GM21737 (cell line): ENCODE measurements around the gene KNSTRN.

Experiments
- ATAC-seq: cut with Tn5 transposase; IDR thresholded peaks from one replicate; pipeline ENCODE4 v1.9.1; 2021; ENCODE audit warnings: mild to moderate bottlenecking, moderate library complexity; ENCODE audit not compliant: unreplicated experiment

The KNSTRN gene

DNA sequence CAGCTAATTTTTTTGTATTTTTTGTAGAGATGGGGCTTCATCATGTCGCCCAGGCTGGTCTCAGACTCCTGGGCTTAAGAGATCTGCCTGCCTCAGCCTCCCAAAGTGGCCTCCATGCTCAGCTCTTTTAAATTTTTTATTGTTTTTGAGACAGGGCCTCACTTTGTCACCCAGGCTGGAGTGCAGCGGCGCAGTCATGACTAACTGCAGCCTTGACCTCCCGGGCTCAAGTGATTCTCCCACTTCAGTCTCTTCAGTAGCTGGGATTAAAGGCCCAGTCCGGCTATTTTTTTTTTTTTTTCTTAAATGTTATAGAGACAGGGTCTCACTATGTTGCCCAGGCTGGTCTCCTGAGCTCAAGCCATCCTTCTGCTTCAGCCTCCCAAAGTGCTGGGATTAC lies 43.2 kb downstream of the KNSTRN start:
- no peak for ATAC-seq

GRCh38 chr15:40427188-40427587 lies 44.7 kb downstream of the KNSTRN start:
- no peak for ATAC-seq

DNA sequence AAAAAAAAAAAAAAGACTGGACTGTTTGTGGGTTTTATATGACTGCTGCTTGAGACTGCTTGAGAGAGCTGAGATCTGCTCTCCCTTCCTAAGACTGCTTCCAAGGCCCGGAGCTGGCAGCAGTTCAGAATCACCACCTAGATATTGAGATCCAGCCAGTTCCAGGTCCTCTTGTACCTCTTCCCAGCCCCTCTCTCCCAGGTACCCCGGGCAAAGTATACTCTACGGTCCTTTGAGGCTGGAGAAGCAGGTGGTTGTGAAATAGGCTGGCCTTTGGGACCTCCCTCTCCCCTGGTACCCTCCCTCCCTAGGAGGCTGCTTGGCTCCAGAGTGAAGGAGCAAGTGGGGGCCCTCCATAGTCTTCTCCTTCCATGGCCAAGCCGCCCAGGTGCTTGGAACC lies 45.7 kb downstream of the KNSTRN start:
- ATAC-seq, result no peak

GRCh38 chr15:40429068-40429710 lies 46.7 kb downstream of the KNSTRN start:
- ATAC-seq, result no peak

GRCh38 chr15:40430271-40430805 lies 47.8 kb downstream of the KNSTRN start:
- ATAC-seq, result no peak

GRCh38 chr15:40435023-40435709 lies 52.6 kb downstream of the KNSTRN start:
- ATAC-seq, result no peak

DNA sequence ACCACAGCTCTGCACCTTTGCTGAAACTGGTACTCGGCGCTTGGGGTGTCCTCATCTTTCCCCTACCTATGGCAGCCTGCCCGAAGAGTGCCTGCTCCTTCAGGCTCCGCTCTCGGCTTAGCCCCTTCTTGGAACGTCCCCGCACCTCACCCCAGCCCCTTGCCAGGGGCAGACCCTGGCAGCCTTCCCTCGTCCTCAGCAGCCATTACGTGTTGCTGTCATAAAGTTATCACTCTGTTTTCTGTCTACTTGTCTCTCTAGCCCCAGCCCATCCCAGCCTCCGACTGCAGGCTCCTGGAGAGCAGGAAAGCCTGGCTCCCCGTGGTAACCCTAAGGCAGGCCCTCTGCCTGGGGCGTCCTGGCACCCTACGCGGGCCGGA lies 53.2 kb downstream of the KNSTRN start:
- no peak for ATAC-seq

DNA sequence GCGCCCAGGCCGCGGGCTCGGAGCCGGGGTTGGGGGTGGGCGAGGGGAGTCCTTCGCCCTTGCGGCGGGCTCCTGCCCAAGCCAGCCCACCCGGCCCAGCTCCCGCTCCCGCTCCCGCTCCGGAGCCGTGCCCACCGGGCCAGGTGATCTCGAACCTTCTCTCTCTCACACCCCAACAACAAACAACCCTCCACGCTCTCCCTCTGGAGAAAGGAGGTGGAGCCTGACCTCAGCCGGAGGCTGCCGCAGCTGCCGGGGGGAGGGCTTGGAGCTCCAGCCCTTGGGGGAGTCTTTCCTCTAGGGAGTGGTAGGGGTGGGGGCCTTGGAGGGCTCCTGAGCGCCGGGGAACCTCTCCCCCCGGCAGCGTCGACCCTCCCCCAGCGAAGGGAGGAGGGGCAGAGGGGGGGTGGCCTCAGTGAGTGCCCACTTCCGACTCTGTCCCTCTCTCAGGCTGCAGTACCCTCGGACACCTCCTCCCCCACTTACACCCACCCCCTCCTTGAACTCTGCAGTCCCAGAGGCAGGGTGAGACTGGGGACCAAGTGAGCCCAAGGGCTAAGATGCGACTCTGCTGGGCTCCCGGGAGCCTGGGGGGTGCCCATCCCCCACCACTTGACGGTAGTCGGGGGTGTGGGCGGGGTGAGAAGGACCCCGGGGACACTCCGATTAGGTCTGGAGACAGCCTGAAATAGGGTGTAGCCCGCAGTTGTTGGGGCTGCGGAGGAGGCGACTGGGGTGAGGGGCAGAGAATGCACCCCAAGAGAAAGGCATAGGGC lies 53.8 kb downstream of the KNSTRN start:
- ATAC-seq, result no peak

GRCh38 chr15:40436892-40437751 lies 54.6 kb downstream of the KNSTRN start:
- no peak for ATAC-seq

GRCh38 chr15:40437752-40438687 lies 55.5 kb downstream of the KNSTRN start:
- ATAC-seq, result no peak

DNA sequence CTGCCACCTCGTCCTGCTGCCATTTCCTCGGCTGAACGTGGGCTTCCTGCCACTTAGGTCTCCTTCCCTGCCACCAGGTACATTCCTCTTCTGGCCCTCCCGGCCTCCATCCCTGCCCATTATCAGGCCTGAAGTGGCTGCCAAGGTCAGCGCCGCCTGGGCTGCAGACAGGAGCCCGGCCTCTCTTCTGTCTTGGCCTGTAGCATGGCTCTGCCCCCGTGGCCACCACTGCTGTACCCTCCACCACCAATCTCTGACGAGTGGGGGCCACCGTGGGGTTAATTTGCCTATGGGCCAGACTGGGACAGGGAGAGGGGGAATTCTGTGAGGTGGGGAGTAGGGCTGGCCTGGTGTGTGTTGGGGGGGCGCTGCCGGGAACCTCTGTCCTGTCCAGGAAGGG lies 56.2 kb downstream of the KNSTRN start:
- ATAC-seq, result no peak

DNA sequence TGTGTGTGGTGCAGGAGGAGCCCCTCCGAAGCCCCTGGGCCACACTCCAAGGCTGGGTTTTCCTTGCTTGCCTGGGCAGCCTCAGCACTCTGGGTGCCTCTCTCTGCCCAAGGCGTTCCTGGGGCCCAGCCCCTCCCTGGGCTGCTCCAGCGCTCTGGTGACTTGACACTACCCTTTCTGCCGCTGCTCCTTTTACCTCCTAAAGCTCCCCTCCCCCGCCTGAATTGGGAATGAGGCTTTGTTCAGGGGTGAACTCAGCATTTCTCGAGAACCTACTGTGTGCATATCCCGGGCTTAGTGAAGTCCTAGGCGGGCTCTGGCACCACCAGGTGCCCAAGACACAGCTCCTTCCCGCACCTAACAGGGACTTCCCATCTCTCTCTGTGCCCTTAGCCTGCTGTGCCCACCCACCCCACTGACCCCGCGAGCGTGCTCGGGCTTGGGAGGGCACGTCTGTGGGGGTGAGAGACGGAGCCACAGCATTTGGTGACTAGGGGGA lies 57.0 kb downstream of the KNSTRN start:
- no peak for ATAC-seq

DNA sequence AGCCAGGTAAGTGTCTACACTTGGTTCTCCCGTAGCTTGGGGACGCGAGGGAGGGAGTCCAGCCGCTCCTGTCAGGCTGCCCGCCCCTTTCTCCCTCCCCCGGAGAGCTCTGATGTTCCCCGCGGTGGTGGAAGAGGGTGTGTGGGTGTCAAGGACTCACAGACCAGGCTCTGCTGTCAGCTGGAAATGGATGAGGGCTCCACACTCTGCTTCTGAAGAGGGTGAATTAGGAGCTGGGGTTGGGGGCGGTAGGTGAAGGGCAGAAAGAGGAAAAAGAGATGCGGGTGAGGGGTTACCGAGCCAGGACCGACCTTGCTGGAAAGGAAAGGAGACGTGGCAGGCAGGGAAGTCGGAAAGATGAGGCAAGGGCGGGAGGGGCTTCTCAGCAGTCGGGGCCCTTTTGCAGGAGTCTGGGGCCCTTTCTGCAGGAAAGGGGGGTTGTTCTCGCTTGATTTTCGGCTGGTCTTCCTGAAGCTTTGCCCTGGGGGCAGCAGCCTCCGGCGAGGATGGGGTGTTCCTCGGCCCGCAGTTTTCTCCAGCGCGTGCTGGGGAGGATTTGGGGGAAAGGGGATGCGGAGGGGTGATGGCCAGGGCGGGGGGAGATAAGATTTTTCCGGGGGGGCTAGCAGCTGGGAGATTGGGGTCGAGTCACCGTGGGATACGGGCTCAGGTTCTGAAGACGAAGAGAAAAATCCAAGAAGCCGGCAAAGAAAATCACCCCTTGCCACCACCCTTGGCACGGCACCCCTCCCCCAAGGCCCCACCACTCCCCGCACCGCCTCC lies 57.6 kb downstream of the KNSTRN start:
- ATAC-seq, result no peak

GRCh38 chr15:40440743-40441564 lies 58.4 kb downstream of the KNSTRN start, which contains the start of gene BAHD1:
Gene BAHD1 (plus strand): TSS chr15:40440953. CDS start chr15:40458465, 17,512 bp downstream.
- peak; percentile 80 for ATAC-seq

DNA sequence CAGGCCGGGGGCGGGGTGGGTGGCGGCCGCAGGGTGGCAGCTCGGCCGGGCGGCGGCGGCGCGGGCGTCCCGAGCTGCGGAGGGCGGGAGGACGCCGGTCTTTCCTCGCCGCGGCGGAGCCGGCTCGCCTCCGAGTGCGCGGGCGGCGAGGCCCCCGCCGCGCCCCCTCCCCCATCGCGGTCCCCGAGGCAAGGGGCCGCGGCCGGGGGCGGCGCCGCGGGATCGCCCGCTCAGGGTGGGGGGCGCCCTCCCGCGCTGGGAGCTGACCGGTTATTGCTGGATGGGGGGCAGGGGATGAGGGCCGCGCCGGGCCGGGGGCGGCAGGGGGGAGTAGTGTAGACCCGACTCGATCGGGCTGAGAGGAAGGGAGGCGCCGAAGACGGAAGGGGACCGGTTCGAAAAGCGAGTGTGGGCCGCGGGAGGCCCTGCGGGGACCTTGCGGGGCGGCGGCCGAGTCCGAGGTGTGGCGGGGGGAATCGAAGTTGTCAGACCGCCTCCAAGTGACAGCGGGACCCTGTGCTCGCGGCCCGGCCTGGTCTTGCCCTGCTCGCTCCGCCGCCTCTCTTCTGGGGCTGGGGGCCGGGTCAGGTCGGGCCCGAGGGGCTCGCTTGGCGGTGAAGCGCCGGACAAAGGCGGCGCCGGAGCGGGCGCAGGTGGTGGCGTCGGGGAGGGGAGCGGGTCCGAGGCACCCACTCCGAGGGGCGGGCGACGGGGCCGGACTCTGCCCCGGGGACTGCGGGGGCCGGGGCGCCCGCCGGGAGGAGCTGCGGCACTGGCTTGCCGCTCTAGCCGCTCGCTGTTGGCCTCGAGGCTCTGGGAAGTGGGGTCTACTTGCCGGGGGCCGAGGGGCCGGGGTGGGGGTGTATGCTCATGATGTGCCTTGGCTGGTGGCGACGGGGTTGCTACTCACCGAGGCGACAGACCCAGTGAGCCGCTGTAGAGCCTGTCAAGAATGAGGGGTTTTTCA lies 59.3 kb downstream of the KNSTRN start:
- ATAC-seq, result peak; percentile 9

DNA sequence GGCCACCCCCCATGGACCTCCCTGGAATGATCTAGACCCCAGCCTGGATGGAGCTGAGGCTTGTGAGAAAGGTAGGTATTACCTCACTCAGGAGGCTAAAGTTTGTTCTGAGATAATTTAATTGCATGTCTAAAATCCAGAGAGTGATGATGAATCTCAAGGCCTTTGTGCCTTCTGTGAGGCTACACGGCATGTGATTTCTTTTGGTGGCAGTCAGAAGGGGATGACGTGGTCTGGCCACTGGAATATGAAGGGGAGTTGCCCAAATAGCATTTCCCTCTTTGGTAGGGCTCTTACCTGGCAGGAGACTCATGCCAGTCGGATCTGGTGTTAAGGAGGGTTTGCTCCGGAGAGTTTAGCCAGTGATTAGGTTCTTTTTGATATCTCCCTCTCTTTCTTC lies 60.7 kb downstream of the KNSTRN start:
- ATAC-seq, result no peak

DNA sequence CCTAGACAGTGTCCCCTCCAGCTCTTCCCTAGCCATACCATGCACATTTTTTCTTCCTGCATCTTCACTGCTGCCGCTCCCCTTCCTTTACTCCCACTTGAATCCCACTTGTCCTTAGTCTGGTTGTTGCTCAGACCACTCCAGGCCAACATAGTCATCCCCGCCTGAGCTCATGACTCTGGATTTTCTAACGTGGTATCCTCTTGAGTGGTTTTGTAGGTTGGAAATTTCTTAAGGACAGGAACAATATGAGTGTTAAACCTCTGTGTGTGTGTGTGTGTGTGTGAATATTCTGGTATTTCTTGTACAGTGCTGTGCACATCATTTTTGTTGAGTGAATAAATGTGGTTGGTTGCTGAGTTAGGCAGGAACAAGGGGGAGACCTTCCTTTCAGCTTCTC lies 61.3 kb downstream of the KNSTRN start:
- ATAC-seq, result no peak
